ENCODE data around the gene SMAD7. TPM values are rescaled to one million over a fixed set of nuclear protein-coding genes. Genes with fewer than 3 reads are reported as not detected.

Gene SMAD7
- total and polyA plus RNA-seq, 9 donors, result 10.7 to 36.5 (median 13.7) TPM

DNA sequence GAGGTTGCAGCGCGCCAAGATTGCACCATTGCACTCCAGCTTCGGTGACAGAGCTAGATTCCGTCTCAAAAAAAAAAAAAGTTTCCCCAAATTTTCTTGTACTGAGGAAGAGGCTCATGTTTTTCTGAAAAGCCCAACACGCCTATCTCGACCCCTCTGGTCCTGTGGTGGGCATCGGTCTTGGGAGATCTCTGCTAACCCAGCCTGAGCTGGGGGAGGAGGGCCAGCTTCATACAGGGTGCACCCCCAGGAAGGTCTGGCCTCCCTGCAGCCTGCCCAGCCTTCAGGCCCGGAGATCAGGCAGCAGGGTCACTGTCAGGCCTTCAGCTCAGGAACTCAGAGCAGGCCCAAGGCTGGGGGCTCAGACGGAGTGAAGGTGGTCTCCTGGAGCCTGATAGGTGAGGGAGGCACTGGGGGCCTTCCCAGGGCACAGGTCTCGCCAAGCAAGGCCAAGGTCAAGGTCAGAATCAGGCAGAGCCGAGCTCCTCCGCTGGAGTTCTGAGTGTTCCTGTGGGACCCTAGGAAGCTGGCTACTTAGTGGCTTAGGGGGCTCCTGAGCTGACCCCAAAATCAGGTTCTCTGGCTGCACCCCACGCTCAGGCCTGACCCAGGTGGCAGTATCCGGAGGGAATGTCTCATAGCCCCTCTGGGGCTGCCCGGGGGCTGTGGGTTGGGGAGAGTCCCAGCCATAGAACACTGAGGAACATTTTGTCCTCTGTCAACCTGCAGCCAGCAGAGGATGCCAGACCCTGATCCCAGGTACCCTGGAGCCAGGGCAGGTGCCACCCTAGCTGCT, 37.9 kb upstream of the SMAD7 start:
- peak in 1 of 5 donors; percentile 13 for DNase-seq
- Histone ChIP-seq H3K9me3 (no peaks in the 10 kb centered on the region), H3K4me3 (no peak overlapping the region), H3K36me3 (no peaks in the 10 kb centered on the region), H3K4me1 (ENCODE audit: insufficient read depth) (peaks cover 13% of the 10 kb centered on the region), H3K27me3 (no peaks in the 10 kb centered on the region), H3K27ac (no peak overlapping the region)
- intact Hi-C loops (cut with DNase I), result no loop called here
- WGBS, 3 donors, result 91 to 97% (median 96%) methylated on average over 15 of the region's 15 CpGs
- TF ChIP-seq EP300 (IDR thresholded peaks at IDR 0.05), result no peak
- no peak for TF ChIP-seq POLR2A (IDR thresholded peaks at IDR 0.05)
- TF ChIP-seq, protein P1, sequence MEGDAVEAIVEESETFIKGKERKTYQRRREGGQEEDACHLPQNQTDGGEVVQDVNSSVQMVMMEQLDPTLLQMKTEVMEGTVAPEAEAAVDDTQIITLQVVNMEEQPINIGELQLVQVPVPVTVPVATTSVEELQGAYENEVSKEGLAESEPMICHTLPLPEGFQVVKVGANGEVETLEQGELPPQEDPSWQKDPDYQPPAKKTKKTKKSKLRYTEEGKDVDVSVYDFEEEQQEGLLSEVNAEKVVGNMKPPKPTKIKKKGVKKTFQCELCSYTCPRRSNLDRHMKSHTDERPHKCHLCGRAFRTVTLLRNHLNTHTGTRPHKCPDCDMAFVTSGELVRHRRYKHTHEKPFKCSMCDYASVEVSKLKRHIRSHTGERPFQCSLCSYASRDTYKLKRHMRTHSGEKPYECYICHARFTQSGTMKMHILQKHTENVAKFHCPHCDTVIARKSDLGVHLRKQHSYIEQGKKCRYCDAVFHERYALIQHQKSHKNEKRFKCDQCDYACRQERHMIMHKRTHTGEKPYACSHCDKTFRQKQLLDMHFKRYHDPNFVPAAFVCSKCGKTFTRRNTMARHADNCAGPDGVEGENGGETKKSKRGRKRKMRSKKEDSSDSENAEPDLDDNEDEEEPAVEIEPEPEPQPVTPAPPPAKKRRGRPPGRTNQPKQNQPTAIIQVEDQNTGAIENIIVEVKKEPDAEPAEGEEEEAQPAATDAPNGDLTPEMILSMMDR (IDR thresholded peaks at IDR 0.05), result no peak

DNA sequence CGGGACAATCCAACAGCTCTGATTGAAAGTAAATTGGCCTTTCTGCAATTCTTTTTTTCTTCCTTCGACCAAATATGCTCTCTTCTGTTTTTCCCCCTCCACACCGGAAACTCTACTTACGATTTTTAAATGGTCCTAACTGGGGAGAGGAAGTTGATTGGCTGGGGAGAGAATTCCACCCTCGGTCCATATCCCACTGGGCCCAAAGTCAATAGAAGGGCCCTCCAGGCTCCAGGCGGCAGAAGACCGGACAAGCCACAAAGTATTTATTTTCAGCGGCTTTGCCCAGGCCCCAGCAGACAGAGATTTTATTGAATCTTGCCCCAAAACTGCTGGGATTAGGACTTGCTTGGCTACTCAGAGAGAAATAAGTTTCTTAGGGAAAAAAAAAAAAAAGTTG, 37.1 kb upstream of the SMAD7 start:
- Histone ChIP-seq H3K27ac (no peak overlapping the region), H3K4me1 (ENCODE audit: insufficient read depth) (peaks cover 13% of the 10 kb centered on the region), H3K36me3 (no peaks in the 10 kb centered on the region), H3K9me3 (no peaks in the 10 kb centered on the region), H3K4me3 (no peak overlapping the region), H3K27me3 (no peaks in the 10 kb centered on the region)
- DNase-seq, result no peak
- WGBS, 3 donors, result 82 to 90% (median 85%) methylated on average over 8 of the region's 8 CpGs
- TF ChIP-seq, protein P1 (IDR thresholded peaks at IDR 0.05), result no peak
- TF ChIP-seq EP300 (IDR thresholded peaks at IDR 0.05), result no peak
- TF ChIP-seq POLR2A (IDR thresholded peaks at IDR 0.05), result no peak
- intact Hi-C loops (cut with DNase I), result no loop called here

DNA sequence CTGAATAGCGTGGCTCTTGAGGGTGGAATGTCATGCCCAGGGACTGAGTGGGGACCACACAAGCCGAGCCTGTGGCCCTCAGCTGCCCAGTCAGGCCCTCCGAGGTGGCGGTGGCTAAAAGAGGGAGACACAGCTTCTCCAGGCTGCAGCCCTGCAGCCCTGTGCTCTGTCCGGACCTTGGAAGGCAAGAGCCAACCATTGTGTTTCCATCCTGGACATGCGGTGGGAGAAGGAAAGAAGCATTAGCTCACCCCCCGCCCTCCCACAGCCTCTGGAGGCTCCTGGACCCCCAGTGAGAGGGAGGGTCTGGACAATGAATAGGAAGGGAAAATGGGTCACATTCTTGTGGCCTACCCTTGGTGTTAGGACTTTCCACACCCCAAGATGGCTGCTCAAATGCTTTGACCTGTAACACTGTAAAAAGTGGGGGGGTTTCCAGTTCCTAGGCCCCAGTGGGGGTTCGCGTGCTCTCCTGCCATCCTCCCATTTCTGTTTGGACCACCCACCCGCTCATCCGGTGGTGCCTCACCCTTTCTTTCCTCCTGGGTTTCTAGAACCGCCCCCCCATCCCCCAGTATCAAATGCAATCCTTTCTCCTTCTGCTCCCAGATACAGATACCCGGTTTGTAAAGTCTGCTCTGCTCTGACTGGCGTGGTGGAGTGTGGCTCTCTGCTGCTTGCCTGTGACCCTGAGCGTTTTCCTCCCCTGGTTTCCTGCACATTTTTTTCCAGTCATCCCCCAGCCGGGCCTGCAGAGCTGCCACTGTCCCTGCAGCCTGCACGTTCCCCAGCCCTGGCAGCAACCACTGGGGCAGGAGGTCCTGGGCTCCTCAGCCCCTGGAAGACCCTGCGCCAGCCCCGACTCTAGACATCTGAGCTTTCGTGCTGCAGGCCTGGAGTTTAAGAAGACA, 36.3 kb upstream of the SMAD7 start:
- Histone ChIP-seq H3K36me3 (no peaks in the 10 kb centered on the region), H3K4me3 (no peak overlapping the region), H3K27me3 (no peaks in the 10 kb centered on the region), H3K9me3 (no peaks in the 10 kb centered on the region), H3K27ac (no peak overlapping the region), H3K4me1 (ENCODE audit: insufficient read depth) (peaks cover 13% of the 10 kb centered on the region)
- 91 to 95% (median 93%) methylated on average over 20 of the region's 20 CpGs for WGBS, 3 donors
- intact Hi-C loops (cut with DNase I), result no loop called here
- TF ChIP-seq, protein P1 (IDR thresholded peaks at IDR 0.05), result no peak
- no peak for TF ChIP-seq POLR2A (IDR thresholded peaks at IDR 0.05)
- no peak for TF ChIP-seq EP300 (IDR thresholded peaks at IDR 0.05)
- peak in 1 of 5 donors; percentile 6 for DNase-seq

DNA sequence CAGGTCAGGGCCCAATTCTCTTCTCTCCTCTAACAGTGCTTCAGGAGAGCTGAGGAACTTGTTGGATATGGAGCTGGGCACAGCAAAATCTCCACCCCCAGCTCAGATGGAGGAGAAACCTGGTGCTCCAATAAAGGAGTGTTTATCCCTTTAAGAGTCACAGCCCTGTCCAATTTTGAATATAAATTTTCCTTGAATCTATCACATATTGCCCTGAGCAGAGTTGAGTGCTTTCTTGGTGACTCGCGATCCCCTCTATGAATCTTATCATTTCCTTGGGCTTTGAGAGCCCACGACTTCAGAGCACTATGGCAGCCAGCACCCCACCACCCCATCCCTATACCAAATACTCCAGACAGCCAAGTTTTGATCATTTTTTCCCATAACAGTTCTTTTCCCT, 34.4 kb upstream of the SMAD7 start:
- H3K4me1 ChIP-seq (ENCODE audit: insufficient read depth), result peaks cover 6% of the 10 kb centered on the region
- no peak overlapping the region for H3K4me3 ChIP-seq
- no peaks in the 10 kb centered on the region for H3K36me3 ChIP-seq
- no peak overlapping the region for H3K27ac ChIP-seq
- DNase-seq, result no peak
- intact Hi-C loops (cut with DNase I), result no loop called here
- 73 to 81% (median 75%) methylated on average over 3 of the region's 3 CpGs for WGBS, 3 donors
- TF ChIP-seq POLR2A (IDR thresholded peaks at IDR 0.05), result no peak
- no peak for TF ChIP-seq EP300 (IDR thresholded peaks at IDR 0.05)
- TF ChIP-seq, protein P1 (IDR thresholded peaks at IDR 0.05), result no peak
- H3K27me3 ChIP-seq, result no peaks in the 10 kb centered on the region
- no peaks in the 10 kb centered on the region for H3K9me3 ChIP-seq

Data from ovary (tissue), 9 donors.